ENCODE results near the gene OFD1.

OFD1 gene

DNA sequence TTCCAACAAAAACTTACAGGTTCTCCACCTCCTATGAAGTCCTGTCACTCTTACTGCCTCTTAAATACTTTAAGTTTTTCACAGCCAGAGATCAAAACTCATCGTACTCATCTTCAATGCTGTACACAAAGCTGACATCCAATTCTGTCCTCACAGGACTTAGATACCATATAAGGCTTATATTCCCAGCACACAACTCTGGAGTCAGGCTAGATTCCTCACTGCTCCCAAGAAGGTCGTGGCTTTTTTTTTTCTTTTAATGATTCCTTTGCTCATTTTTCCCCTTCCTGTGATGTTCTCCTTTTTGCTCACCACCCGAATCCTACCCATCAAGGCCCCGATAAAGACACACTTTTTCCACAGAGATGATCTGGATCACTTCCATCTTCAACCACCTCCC, 1.0 kb upstream of the OFD1 start:
- Histone ChIP-seq H3K27ac (ENCODE audit: low read length) (peak overlapping the region; percentile 93), H2AFZ (ENCODE audit: low read depth, low read length) (peak overlapping the region; percentile 93; the same call in 1 of the 2 replicates), H3K4me2 (ENCODE audit: insufficient read depth, low read length) (peak overlapping the region; percentile 84), H3K9ac (ENCODE audit: low read depth, low read length) (peak overlapping the region; percentile 90), H3K36me3 (ENCODE audit: insufficient read depth, low read length) (peaks cover 10% of the 10 kb centered on the region; the same call in 1 of the 2 replicates), H3K79me2 (ENCODE audit: insufficient read depth, low read length) (peaks cover 51% of the 10 kb centered on the region), H4K20me1 (ENCODE audit: insufficient read depth, low read length) (no peaks in the 10 kb centered on the region), H3K4me3 (ENCODE audit: low read depth in 1 of 2, low read length in 2 of 2) (peak overlapping the region; percentile 92 to 97), H3K9me3 (ENCODE audit: insufficient read depth, low read length, severe bottlenecking) (no peaks in the 10 kb centered on the region), H3K4me1 (ENCODE audit: insufficient read depth, low read length) (peaks cover 37% of the 10 kb centered on the region), H3K27me3 (ENCODE audit: insufficient read depth, low read length, poor library complexity) (no peaks in the 10 kb centered on the region)
- no peak for DNase-seq
- TF ChIP-seq CTCF (IDR thresholded peaks at IDR 0.05; ENCODE audit: borderline replicate concordance, extremely low read depth, low read length, poor library complexity, severe bottlenecking) = no peak
- TF ChIP-seq EZH2 (IDR thresholded peaks at IDR 0.05; ENCODE audit: borderline replicate concordance, low read depth, low read length, severe bottlenecking) = no peak
- ATAC-seq (ENCODE audit: insufficient read depth, low read depth) = no peak

- H3K4me2 ChIP-seq (ENCODE audit: insufficient read depth, low read length) = no peak overlapping the region
These were observed 7.1 kb downstream of the OFD1 start for GRCh38 chrX:13741695-13742094.

GRCh38 chrX:13742397-13743176, 8.0 kb downstream of the OFD1 start:
- Histone ChIP-seq H3K27me3 (ENCODE audit: insufficient read depth, low read length, poor library complexity) (no peaks in the 10 kb centered on the region), H3K4me3 (ENCODE audit: low read depth in 1 of 2, low read length in 2 of 2) (no peak overlapping the region), H3K4me1 (ENCODE audit: insufficient read depth, low read length) (no peaks in the 10 kb centered on the region), H3K4me2 (ENCODE audit: insufficient read depth, low read length) (no peak overlapping the region), H3K36me3 (ENCODE audit: insufficient read depth, low read length) (peaks cover 25% of the 10 kb centered on the region), H3K9me3 (ENCODE audit: insufficient read depth, low read length, severe bottlenecking) (no peaks in the 10 kb centered on the region), H4K20me1 (ENCODE audit: insufficient read depth, low read length) (no peaks in the 10 kb centered on the region), H2AFZ (ENCODE audit: low read depth, low read length) (no peak overlapping the region), H3K79me2 (ENCODE audit: insufficient read depth, low read length) (no peaks in the 10 kb centered on the region), H3K27ac (ENCODE audit: low read length) (no peak overlapping the region), H3K9ac (ENCODE audit: low read depth, low read length) (no peak overlapping the region)
- ATAC-seq (ENCODE audit: insufficient read depth, low read depth) (peak; percentile 19; the same call in 1 of the 3 replicates), DNase-seq (no peak)
- TF ChIP-seq CTCF (IDR thresholded peaks at IDR 0.05; ENCODE audit: borderline replicate concordance, extremely low read depth, low read length, poor library complexity, severe bottlenecking) (no peak), EZH2 (IDR thresholded peaks at IDR 0.05; ENCODE audit: borderline replicate concordance, low read depth, low read length, severe bottlenecking) (no peak)

More at GRCh38 chrX:13741695-13742094, 7.1 kb downstream of the OFD1 start:
- DNase-seq (no peak), ATAC-seq (ENCODE audit: insufficient read depth, low read depth) (no peak)
- Histone ChIP-seq H3K4me1 (ENCODE audit: insufficient read depth, low read length) (peaks cover 3% of the 10 kb centered on the region; the same call in 1 of the 2 replicates), H3K4me3 (ENCODE audit: low read depth in 1 of 2, low read length in 2 of 2) (no peak overlapping the region), H3K9me3 (ENCODE audit: insufficient read depth, low read length, severe bottlenecking) (no peaks in the 10 kb centered on the region), H2AFZ (ENCODE audit: low read depth, low read length) (no peak overlapping the region), H3K9ac (ENCODE audit: low read depth, low read length) (no peak overlapping the region), H3K36me3 (ENCODE audit: insufficient read depth, low read length) (peaks cover 19% of the 10 kb centered on the region), H3K79me2 (ENCODE audit: insufficient read depth, low read length) (no peaks in the 10 kb centered on the region), H3K27ac (ENCODE audit: low read length) (no peak overlapping the region), H3K27me3 (ENCODE audit: insufficient read depth, low read length, poor library complexity) (no peaks in the 10 kb centered on the region), H4K20me1 (ENCODE audit: insufficient read depth, low read length) (no peaks in the 10 kb centered on the region)
- no peak for TF ChIP-seq EZH2 (IDR thresholded peaks at IDR 0.05; ENCODE audit: borderline replicate concordance, low read depth, low read length, severe bottlenecking)
- TF ChIP-seq CTCF (IDR thresholded peaks at IDR 0.05; ENCODE audit: borderline replicate concordance, extremely low read depth, low read length, poor library complexity, severe bottlenecking) = no peak

Measured in DND-41 (cell line).